A549 treated with AZD9567 at 1 μM for 4 hours (cell line): ENCODE results near the gene TRRAP. TPM values are rescaled to one million over a fixed set of nuclear protein-coding genes. Genes with fewer than 3 reads are reported as not detected.

Experiments
- total RNA-seq: library from RNA; stranded (reverse); fragments of 200-300 nt; extraction: Qiagen RNA extraction; gene quantifications from 5 replicates; pipeline ENCODE4 v1.2.3, GENCODE V29; 2022; ENCODE audit not compliant: insufficient read depth

Gene TRRAP
- total RNA-seq: 13.8 to 17.6 TPM (median 16.0 TPM) in 5 replicates

GRCh38 chr7:98878365-98879197, at the start of gene TRRAP:
TSS of gene TRRAP (plus strand) at chr7:98878532. CDS start at chr7:98881151, 2,619 bp downstream.

GRCh38 chr7:98869597-98870120, 8.7 kb upstream of the TRRAP start, which contains the start of gene TMEM130:
TSS of gene TMEM130 (minus strand) at chr7:98870014. CDS start at chr7:98869861, 153 bp downstream.

Other genes starting within 250 kb of the TRRAP start
- gene TMEM130, start 8.5 kb upstream of the TRRAP start, total RNA-seq: 0.30 to 0.57 TPM (median 0.31 TPM) in 4 of 5 replicates, not detected in the other